HL-60 (cell line): ENCODE results near the gene LUZP2.

Source experiments
- DNase-seq, 2 experiments: peaks; one replicate each; pipeline ENCODE4 v3.0.0-alpha.2; 2010 to 2020; ENCODE audit warnings: low read depth in 1 of 2, low spot score in 1 of 2
- H3K27ac ChIP-seq: fragments of 250-450 bp; sonication (Bioruptor Pico); replicated peaks from 2 replicates; pipeline ENCODE4 v1.5.1; 2020; ENCODE audit warnings: mild to moderate bottlenecking, moderate library complexity
- H3K27me3 ChIP-seq: fragments of 250-450 bp; sonication (Bioruptor Pico); 2 replicates; pipeline ENCODE4 v1.5.1; 2021; ENCODE audit warnings: mild to moderate bottlenecking, moderate library complexity; ENCODE audit not compliant: insufficient read depth, poor library complexity, severe bottlenecking
- H3K4me3 ChIP-seq: replicated peaks from 2 replicates; pipeline ENCODE4 v1.5.1; 2011; ENCODE audit warnings: mild to moderate bottlenecking, control low read depth, low read length; ENCODE audit not compliant: insufficient read depth
- GABPA ChIP-seq: IDR thresholded peaks from 2 replicates; pipeline ENCODE4 v1.6.1; 2012; ENCODE audit warnings: low read depth
- POLR2AphosphoS5 ChIP-seq: IDR thresholded peaks from 2 replicates; pipeline ENCODE4 v1.6.1; 2012; ENCODE audit warnings: low read depth
- SPI1 ChIP-seq: IDR thresholded peaks from 2 replicates; pipeline ENCODE4 v1.6.1; 2012; ENCODE audit warnings: low read depth, mild to moderate bottlenecking, borderline replicate concordance
- TF ChIP-seq, protein P1 (sequence below): IDR thresholded peaks from one replicate; pipeline ENCODE4 v1.5.1; 2011; ENCODE audit warnings: low read length, control low read depth, inconsistent platforms; ENCODE audit not compliant: insufficient read depth
- TF ChIP-seq, protein P2 (sequence below): IDR thresholded peaks from 2 replicates; pipeline ENCODE4 v1.6.1; 2012; ENCODE audit warnings: low read depth; ENCODE audit not compliant: insufficient replicate concordance

The LUZP2 gene

DNA sequence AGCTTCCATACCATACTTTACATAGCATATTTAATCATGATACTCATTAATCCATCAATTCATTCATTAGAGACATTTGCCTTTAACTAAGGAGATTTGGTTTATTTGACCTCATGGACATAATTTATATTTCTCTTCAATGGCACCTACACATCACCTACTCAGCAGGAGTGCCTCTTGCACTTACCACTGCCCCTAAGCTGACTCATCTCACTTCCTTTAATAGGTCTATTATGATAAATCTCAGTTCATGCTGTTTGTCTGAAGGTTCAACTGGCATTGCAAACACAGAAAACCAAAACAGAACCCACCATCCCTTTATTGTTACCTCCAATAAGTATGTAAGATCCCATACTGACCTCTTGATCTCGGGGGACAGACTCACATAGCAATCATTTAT lies 186.7 kb downstream of the LUZP2 start:
- H3K27me3 ChIP-seq: no peaks in the 10 kb centered on the region
- no peak for DNase-seq
- TF ChIP-seq SPI1 (no peak), GABPA (no peak), POLR2AphosphoS5 (no peak)
- TF ChIP-seq, protein P1, sequence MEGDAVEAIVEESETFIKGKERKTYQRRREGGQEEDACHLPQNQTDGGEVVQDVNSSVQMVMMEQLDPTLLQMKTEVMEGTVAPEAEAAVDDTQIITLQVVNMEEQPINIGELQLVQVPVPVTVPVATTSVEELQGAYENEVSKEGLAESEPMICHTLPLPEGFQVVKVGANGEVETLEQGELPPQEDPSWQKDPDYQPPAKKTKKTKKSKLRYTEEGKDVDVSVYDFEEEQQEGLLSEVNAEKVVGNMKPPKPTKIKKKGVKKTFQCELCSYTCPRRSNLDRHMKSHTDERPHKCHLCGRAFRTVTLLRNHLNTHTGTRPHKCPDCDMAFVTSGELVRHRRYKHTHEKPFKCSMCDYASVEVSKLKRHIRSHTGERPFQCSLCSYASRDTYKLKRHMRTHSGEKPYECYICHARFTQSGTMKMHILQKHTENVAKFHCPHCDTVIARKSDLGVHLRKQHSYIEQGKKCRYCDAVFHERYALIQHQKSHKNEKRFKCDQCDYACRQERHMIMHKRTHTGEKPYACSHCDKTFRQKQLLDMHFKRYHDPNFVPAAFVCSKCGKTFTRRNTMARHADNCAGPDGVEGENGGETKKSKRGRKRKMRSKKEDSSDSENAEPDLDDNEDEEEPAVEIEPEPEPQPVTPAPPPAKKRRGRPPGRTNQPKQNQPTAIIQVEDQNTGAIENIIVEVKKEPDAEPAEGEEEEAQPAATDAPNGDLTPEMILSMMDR: no peak
- TF ChIP-seq, protein P2, sequence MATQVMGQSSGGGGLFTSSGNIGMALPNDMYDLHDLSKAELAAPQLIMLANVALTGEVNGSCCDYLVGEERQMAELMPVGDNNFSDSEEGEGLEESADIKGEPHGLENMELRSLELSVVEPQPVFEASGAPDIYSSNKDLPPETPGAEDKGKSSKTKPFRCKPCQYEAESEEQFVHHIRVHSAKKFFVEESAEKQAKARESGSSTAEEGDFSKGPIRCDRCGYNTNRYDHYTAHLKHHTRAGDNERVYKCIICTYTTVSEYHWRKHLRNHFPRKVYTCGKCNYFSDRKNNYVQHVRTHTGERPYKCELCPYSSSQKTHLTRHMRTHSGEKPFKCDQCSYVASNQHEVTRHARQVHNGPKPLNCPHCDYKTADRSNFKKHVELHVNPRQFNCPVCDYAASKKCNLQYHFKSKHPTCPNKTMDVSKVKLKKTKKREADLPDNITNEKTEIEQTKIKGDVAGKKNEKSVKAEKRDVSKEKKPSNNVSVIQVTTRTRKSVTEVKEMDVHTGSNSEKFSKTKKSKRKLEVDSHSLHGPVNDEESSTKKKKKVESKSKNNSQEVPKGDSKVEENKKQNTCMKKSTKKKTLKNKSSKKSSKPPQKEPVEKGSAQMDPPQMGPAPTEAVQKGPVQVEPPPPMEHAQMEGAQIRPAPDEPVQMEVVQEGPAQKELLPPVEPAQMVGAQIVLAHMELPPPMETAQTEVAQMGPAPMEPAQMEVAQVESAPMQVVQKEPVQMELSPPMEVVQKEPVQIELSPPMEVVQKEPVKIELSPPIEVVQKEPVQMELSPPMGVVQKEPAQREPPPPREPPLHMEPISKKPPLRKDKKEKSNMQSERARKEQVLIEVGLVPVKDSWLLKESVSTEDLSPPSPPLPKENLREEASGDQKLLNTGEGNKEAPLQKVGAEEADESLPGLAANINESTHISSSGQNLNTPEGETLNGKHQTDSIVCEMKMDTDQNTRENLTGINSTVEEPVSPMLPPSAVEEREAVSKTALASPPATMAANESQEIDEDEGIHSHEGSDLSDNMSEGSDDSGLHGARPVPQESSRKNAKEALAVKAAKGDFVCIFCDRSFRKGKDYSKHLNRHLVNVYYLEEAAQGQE: no peak
- no peak overlapping the region for H3K27ac ChIP-seq
- no peak overlapping the region for H3K4me3 ChIP-seq

DNA sequence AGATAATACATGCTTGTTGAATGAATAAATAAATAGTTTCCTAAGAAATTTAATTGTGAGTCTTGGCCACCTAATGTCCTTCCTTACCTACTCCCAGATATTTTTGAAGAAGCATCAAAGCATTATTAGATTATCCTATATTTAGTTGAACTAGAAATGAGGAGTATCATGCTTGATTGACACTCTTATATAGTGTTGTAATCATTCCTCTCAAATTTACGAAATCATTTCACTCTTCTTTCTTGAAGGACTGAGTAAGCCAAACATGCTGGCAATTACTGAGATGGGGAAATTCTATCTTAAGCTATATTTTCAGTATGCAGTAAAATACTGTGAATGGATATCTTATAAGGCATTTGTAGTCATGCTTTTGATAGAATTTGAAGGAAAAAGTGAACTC lies 189.0 kb downstream of the LUZP2 start:
- Histone ChIP-seq H3K27me3 (no peaks in the 10 kb centered on the region), H3K4me3 (no peak overlapping the region), H3K27ac (no peak overlapping the region)
- TF ChIP-seq, protein P1: no peak
- TF ChIP-seq GABPA: no peak
- no peak for TF ChIP-seq SPI1
- no peak for TF ChIP-seq POLR2AphosphoS5
- TF ChIP-seq, protein P2: no peak
- DNase-seq: no peak

DNA sequence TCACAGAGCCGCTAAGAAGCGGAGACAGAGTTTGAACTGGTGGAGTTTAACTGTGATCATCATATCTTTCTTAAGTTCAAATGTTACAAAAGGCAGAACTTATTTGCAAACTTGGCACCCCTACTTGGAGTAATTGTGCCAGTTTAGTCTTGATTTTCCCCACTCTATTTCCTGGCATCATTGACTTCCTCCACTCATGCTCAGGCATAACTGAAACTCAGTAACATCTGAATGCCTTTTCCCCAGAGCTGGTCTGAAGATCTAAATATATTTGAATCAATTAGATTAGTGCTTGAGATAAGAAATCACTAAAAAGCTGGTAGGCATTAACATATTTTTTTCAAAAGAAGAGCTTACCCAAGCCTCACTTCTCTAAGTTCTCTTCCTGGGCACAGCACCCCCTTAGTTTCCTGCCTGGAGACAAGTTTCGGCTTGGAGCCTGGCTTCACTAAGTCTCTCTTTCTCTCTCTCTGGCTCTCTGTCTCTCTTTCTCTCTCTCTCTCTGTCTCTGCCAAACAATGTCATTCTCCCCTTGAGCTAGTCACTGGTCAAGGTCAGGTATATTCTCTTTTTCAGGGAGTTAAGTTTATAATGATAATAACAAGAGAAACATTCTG lies 190.8 kb downstream of the LUZP2 start:
- H3K27me3 ChIP-seq: no peaks in the 10 kb centered on the region
- no peak for DNase-seq
- TF ChIP-seq, protein P2: no peak
- no peak for TF ChIP-seq POLR2AphosphoS5
- TF ChIP-seq GABPA: no peak
- no peak for TF ChIP-seq SPI1
- TF ChIP-seq, protein P1: no peak
- H3K27ac ChIP-seq: no peak overlapping the region
- no peak overlapping the region for H3K4me3 ChIP-seq
